D341Med (cell line): ENCODE measurements around the gene MAP3K10.

Experiments
- DNase-seq: peaks from one replicate; pipeline ENCODE4 v3.0.0; 2012; ENCODE audit warnings: low spot score

Gene MAP3K10

DNA sequence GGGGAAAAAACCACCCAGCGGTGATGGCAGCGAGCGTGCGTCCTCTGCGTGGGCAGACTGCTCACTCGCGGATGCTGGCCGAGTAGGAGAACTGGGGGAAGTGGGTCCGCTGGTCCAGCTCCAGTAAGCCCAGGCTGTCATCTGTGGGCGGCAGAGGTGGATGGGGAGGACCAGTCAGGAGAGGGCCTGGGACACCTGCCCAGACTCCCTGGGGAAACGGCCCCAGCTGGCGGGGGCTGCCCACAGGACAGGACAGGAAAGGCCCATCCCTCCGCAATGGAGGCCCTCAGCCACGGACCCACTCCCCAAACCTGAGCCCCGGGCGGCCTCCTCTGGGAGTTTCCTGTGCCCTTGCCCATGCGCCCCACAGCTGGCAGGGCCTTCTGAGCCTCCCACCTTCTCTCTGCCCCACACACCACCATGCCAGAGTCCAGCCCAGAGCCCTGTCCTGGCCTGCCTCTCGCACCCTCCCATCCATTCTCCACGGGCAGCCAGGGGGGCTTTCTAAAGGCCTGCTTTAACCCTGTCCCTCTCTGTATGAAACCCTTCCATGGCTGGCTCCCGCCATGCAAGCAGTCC lies 42.7 kb downstream of the MAP3K10 start:
- DNase-seq = no peak

DNA sequence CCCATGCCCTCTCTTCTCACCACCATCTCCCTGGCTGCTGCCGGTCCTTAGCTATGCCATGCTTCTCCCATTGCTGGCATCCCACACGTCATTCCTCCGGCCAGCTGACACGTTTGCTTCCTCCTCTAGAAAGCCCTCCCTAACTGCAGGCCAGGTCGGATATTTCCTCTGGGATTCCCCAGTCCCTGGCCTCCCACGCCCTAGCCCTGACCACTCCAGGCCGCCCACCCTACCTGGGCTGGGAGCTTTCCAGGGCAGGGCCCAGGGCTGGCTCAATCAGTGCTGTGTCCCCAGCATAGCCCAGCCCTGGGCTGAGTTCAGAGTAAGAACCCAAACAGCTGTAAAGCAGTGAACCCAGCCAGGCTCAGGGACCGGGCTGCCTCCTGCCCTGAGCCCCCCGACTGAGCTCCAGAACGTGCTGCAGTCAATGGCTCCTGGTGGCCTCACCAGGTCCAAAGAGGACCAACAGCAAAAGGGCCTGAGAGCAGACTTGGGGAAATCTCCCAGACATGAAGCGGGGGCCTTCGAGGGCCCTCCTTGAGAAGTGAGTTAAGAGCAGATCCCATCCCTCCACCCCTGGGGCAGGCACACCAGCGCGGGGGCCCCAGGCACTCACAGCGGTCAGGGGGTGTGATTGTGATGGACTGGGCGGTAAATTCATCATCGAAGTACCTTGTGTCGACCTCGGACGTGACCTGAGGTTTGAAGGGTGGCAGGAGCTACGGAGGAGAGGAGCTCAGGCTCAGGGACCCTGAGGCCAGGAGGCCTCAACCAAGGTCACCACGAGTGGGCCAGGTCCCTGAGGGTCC lies 43.4 kb downstream of the MAP3K10 start:
- no peak for DNase-seq

DNA sequence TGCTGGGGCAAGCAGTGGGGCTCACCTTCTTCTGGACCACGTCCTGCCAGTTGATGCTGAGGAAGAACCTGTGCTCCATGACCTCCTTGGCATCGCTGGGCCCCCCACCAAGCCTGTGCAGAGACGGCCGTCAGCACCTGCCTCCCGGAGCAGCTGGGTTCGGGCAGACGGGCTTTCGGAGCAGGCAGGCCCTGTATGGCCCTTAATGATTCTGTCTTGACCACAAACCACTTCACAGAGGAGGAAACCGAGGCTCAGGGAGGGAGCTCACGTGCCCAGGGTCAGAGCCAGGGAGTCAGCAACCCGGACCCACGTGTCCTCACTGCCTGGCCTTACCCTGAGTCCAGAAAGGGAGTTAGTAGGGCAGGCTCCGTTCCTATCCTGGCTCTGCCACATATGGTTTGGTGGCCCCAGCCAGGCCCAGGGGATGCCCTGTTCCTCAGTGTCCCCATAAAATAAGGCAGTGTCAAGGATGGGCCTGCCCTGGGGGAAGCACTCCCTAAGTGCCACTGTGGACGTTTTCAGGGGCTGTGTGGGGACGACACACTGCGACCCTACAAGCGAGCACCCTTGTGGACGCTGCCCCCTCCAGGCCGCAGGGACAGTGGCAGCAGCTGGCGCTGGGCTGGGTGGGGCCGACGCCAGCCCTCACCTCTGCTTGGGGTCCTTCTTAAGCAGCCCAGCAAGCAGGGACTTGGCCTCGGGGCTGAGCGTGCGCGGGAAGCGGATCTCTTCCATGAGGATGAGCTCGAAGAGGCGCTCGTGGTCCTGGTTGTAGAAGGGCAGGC lies 44.2 kb downstream of the MAP3K10 start:
- DNase-seq = no peak

DNA sequence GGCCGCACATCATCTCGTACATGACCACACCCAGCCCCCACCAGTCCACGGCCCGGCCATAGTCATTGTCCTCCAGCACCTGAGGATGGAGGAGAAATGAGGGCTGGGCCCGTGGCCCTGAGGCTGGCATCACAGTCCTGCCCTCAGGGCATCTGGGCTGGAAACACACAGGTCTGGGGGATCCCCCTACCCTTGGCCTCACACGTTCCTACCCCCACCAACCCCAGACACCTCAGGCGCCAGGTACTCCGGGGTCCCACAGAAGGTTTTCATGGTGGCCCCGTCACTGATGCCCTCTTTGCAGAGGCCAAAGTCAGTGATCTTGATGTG lies 44.8 kb downstream of the MAP3K10 start:
- DNase-seq = no peak

DNA sequence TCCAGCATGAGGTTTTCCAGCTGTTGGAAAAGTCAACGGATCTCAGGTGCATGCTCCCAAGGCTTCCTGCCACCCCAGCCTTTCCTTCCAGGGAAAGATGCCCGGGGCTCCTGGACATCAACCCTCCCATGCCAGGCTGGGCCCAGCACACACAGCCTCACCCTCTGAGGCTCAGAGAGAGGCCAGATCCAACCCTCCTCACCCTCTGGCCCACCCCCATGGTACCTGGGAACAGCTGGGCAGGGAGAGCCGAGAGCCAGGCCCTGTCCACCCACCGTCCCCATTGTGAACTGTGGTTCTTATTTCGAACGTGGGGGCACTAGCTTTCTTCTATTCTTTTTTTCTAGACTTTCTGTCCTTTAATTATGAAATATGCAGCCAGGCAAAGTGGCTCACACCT lies 45.1 kb downstream of the MAP3K10 start:
- no peak for DNase-seq

DNA sequence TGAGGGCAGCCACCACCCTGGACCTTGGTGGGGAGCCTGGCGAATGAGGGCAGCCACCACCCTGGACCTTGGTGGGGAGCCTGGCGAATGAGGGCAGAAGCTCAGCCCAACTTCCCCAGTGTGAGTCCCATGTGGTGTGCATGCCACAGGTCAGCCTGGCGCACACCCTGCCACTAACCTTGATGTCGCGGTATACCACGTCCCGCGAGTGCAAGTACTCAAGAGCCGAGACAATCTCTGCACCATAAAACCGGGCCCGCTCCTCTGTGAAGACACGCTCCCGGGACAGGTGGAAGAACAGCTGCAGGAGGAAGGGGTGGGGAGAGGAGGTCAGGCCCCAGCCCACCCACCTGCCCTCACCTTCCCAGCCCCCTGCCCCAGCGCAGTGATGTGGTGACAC lies 46.6 kb downstream of the MAP3K10 start:
- DNase-seq = no peak

DNA sequence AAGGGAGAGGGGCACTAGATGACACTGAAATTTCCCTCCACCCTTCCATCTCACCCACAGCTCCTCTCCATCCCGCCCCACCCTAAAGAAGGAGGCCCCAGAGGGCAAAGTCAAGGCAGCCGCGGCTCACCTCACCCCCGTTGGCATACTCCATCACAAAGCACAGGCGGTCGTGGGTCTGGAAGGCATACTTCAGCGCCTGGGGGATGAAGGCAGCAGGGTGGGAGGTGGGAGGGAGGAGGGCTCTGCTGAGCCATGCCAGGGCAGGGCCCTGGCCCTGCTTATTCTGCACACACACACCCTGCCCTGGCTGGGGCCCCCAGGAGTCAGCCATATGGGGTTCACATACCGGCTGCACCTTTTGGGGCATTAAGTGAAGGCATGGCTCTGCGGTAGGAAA lies 47.5 kb downstream of the MAP3K10 start:
- DNase-seq = no peak

DNA sequence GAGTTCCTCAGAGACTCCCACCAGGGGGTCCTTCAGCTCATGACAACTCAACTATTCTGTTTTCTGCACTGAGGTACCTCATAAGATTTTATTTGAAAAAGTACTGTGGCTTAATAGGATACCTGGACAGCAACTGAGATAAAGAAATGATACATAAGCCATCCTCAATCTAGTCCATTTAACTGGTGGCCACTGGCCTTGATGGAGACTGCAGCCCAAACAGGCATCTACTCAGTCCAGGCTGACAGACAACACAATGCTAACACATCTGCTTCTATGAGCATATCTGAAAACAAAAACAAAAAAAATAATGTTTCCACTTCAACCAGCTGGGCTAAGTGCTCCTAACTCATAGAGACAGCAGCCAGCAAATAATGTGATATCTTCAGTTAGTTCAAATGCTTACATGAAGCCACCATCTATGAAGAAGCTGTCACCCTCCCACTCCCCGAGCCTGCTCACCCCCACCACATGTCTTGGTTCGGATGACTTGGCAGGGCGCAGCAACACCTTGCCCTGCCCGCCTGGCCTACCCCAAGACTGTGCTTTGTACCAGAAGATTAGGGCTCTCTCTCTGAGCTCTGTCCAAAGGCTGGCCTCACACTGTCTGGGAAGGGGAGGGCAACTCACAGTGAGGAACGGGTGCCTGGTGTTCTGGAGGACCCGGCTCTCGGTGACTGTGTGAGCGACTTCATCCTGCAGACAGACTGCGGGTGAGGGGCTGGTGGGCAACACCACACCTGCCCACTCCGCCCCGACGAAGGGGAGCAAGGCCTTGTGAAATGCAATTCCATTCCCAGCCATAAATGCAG lies 48.4 kb downstream of the MAP3K10 start:
- no peak for DNase-seq

DNA sequence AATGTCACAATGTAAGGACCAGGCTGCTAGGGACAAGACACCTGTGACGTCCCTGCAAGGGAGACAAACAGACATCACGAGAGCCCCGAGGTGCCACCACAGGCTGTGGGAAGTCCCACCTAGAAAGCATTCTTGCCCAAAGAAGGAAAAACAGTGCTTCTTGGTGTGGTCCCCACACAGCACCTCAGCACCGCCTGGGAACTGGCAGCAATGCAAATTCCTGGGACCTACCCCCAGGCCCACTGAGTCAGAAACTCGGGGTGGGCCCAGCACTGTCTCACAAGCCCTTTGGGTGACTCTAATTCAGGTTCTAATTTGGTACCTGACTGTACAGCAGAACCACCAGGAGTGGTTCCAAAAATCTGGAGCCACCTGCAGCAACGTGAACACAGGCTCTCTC lies 49.1 kb downstream of the MAP3K10 start:
- no peak for DNase-seq

DNA sequence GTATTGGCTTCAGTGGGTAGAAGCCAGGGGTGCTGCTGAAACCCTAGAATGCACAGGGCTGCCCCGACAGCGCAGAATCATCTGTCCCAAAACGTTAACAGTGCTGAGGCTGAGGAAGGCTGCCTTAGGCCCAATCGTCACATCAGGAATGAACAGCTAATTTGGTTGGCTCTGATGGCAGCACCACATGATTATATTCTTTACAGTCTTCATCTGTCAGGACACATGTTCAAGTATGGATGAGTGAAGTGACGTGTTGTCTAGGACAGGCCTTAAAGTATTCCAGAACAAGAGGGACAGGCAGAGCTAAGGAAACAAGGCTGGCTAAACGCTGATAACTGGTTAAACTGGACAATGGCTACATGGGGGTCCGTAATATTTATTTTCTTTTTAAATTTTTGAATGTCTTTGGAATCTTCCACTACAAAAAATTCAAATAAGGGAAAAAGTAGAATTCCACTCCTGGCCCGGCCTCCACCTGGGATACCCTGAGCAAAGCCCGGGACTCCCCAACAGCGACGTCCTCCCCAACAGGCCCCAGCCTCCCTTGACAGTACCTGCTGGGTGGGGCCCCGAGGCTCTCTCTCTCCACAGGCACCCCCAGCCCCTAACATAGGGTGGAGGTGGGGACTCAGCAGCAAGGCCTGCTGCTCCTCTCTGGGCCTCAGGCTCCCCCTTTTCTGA lies 50.0 kb downstream of the MAP3K10 start:
- DNase-seq = no peak

DNA sequence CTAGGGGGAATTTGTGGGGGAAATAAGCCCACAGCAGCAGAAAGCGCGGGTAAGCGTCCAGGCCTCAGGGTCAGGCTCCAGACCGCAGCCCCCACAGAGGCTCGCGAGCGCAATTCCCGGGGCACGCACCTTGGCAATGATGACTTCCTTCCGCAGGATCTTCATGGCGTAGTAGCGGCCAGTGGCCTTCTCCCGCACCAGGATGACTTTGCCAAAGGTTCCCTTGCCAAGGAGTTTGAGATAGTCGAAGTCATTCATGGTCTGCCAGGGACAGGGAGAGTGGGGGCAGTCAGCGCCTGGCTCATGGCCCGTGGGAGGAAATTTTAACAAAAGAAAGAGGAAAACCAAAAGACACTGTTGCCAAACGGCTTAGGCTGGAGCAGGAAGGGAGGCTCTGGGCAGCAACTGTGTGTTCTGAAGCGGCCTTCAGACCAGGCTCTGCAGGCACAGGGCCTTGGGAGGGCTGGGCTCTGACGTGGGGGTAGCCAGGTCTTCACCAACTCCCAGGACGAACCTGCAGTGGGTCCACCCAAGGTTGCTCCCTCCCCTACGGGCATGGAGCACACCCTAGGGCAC lies 50.7 kb downstream of the MAP3K10 start:
- DNase-seq = no peak

DNA sequence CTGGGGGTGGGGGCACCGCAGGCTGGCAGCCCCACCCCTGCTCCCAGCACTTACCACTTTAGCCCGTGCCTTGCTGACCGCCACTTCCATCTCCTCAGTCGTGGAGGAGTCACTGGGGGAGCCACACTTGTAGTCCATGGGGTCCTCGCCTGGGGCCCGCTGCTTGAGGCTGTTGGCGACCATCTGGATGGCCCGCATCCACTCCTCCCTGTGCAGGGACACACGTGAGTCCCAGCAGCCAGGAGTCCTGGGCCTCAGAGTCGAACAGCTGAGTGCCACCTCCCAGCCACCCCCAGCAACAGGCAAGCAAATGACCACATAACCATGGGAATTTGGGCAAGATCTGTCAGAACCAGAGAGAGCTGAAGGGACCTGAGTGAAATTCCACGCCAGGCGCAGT lies 51.3 kb downstream of the MAP3K10 start:
- DNase-seq = no peak

DNA sequence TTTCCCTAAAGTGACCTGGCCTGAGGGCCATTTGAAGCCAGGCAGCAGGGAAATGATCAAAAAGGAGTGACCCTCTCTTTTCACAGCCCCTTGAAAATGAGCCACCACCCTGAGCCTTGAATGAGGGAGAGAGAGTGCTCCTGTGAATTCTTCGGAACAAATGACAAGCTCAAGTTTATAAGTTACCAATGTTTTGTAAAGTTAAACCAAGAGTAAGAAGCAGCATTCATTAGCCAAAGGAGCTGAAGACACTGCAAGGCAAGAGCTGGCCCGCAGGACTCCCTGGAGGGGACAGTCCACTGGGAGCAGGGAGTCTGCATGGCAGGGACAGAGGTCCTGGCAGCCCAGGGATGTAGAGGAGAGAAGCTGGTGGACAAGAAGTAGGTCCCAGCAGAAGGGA lies 52.0 kb downstream of the MAP3K10 start:
- DNase-seq = no peak

DNA sequence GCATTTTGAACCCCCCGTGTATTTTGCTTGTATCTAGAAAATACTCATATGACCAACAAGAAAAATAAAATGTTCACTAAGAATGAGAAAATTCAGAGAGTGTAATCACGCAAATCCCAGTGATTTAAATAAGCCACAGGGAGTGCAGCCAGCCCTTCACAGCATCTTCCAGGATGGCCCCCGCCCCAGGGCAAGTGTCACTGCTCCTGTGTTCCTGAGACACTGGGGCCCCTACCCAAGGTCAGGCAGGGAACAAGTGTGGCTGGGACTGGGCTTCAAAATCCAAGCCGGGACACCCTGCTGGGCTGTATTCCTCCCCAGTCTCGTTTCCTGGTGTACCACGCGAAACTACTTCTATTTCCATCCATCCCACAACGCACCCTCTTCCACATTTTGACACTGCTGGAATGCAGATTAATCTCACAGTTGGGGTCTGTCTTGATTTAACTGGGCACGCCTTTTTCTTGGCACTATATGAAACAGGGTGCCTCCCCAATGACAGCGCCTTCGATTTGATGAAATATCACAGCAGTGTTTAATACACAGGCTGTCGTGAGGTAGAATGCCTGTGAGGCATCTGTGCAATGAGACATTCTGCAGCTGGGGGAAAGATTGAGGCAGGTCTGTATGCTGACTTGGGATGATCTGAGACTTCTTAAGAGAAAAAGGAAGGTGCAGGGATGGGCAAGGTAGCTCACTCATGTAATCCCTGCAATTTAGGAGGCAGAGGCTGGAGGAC lies 53.5 kb downstream of the MAP3K10 start:
- no peak for DNase-seq

DNA sequence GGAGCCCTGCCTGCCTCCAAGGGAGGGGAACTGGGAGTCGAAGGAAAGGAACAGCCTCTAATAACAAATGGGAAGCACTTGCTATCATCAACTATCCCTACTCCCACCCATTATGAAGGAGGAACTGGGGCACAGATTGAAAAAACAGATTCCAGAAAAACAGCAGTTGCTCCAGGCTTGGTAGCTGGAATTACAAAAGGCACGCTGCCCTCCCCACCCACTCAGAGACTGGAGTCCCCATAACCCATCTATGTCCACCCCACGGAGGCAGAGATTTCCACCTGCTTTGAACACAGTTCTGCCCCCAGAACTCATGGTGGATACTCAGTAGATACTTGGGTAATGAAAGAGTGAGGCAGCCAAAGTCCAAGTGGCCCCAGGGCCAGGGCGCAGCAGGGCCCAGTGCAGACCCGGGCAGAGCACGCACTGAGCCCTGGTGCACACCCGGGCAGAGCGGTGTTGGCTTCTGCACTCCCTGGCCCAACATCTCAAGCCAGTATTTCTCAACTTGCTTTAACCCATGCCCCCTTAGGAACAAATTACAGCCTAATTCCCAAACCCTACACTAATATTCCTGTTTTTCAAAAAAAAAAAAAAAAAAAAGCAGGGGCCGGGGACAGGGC lies 54.4 kb downstream of the MAP3K10 start:
- DNase-seq = no peak

DNA sequence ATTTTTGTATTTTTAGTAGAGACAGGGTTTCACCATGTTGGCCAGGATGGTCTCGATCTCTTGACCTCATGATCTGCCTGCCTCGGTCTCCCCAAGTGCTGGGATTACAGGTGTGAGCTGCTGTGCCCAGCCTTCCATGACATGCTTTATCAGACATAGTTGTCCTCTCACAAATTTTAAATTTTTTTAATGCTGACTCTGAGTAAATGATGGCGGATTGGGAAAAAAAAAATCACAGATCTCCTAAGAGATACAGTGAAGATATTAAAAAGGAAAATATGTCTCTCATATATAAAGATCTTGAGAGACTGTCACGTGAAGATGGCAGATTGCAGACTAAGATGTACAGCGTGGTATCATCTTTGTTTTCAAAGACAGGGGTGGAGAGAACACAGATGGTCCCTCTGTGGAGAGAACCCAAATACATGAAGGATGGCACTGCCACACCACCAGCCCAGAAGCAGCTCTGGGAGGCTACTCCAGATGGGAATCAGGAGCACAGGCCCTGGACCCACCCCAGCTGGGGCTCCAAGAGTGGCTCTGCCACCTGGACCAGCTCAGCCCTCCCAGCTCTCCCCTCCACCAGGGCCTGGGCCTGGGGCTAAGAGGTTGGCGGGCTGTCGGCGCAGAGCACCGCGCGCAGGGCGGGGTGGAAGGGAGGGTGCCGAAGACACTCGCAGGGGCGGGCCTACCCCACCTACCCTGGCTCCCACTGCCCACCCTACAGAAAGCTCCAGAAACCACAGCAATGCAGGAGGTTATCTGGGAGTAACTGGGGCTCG lies 55.3 kb downstream of the MAP3K10 start:
- DNase-seq = no peak

DNA sequence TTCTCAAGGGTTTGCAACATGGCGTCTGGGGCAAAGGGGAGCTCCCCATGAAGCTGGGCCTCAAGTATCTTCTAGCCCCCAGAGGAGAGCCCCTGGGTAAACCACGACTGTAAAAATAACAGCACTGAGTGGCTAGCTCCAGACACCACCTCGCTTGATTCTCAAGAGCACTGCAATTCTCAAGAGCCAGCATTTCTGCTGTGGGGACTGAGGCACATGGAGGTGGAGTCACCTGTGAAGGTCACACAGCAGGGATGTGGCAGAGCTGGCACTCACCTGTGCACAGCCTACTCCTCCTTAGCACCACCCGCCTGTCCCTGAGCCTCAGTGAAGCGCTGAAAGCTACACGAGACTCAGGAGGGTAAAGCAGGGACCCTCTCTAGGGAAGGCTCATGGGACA lies 56.0 kb downstream of the MAP3K10 start:
- no peak for DNase-seq

DNA sequence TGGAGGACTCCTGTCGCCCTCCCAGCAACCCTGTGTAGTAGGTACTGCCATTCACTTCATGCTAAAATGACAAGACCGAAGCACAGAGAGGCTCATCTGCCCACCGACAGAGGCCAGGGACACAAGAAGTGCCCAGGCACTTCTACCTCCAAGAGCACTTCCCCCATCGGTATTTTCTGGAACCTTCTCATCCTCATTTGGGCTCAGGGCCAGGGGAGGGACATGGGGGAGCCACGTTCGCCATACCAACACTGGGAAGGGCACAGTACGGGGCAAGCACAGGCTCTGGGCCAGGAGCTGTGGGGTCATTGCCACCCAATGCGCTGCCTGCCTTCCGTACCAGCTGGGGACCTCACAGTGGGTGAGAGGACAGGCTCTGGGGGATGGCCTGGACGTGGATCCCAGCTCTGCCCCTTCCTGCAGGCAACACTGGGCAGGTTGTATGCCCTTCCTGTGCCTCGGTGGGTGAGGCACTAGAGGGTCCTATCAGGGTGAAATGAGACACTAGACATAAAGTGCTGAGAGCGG lies 56.6 kb downstream of the MAP3K10 start:
- DNase-seq = no peak

DNA sequence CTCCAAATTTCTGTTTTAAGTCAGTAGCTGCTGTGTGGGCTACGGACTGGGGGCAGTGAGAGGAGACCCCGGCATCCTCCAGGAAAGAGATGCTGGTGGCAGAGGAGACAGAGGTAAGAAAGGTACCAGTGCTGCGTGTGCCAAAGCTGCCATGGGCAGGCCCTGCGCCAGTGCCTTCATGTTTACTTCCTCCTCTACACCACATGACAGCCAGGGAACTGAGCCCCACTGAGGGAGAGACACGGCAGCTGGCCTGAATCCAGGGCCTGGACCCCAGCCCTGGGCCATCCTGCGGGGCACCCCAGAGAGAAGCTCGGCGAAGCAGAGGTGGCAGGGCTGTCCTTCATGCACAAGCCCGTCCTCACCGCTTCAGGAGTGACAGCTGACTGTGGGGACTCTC lies 58.0 kb downstream of the MAP3K10 start:
- DNase-seq = no peak
